ENCODE results near the gene CNRIP1.
"Not testable (repeated sequence)": the region's sequence is repeated elsewhere in the genome, so short reads cannot be mapped to it uniquely, and the experiment has no call there.

Gene CNRIP1

GRCh38 chr2:68319398-68320117 lies at the start of gene CNRIP1:
CNRIP1 (minus strand) TSS chr2:68319949; CDS start chr2:68319400, 549 bp downstream.
- DNase-seq (ENCODE audit: low read depth in 2 of 2) = no peak

GRCh38 chr2:68369337-68369734 lies 49.6 kb upstream of the CNRIP1 start:
- DNase-seq (ENCODE audit: low read depth in 2 of 2) = no peak

GRCh38 chr2:68368654-68369336 lies 49.0 kb upstream of the CNRIP1 start:
- DNase-seq (ENCODE audit: low read depth in 2 of 2) = no peak

- DNase-seq (ENCODE audit: low read depth in 2 of 2) = no peak
Observed at GRCh38 chr2:68367953-68368653, 48.4 kb upstream of the CNRIP1 start.

- DNase-seq (ENCODE audit: low read depth in 2 of 2) = no peak
Observed at GRCh38 chr2:68366083-68366560, 46.4 kb upstream of the CNRIP1 start.

- no peak for DNase-seq (ENCODE audit: low read depth in 2 of 2)
Observed at GRCh38 chr2:68365087-68365486, 45.3 kb upstream of the CNRIP1 start, which contains the start of gene PLEK. PLEK (plus strand) TSS chr2:68365282; CDS start chr2:68365352, 70 bp downstream.

GRCh38 chr2:68363721-68364120 lies 44.0 kb upstream of the CNRIP1 start:
- no peak for DNase-seq (ENCODE audit: low read depth in 2 of 2)

- no peak for DNase-seq (ENCODE audit: low read depth in 2 of 2)
Observed at GRCh38 chr2:68362749-68363148, 43.0 kb upstream of the CNRIP1 start.

- DNase-seq (ENCODE audit: low read depth in 2 of 2) = peak; percentile 77 to 78
Observed at GRCh38 chr2:68362069-68362468, 42.3 kb upstream of the CNRIP1 start.

GRCh38 chr2:68359889-68360288 lies 40.1 kb upstream of the CNRIP1 start:
- no peak for DNase-seq (ENCODE audit: low read depth in 2 of 2)

- DNase-seq (ENCODE audit: low read depth in 2 of 2) = no peak
Observed at GRCh38 chr2:68357605-68358337, 38.0 kb upstream of the CNRIP1 start.

- DNase-seq (ENCODE audit: low read depth in 2 of 2) = no peak
Observed at GRCh38 chr2:68356599-68357239, 37.0 kb upstream of the CNRIP1 start.

- no peak for DNase-seq (ENCODE audit: low read depth in 2 of 2)
Observed at GRCh38 chr2:68352651-68353391, 33.1 kb upstream of the CNRIP1 start.

- no peak for DNase-seq (ENCODE audit: low read depth in 2 of 2)
Observed at GRCh38 chr2:68351997-68352396, 32.2 kb upstream of the CNRIP1 start.

- DNase-seq (ENCODE audit: low read depth in 2 of 2) = not testable (repeated sequence)
Observed at GRCh38 chr2:68349091-68349490, 29.3 kb upstream of the CNRIP1 start.

- DNase-seq (ENCODE audit: low read depth in 2 of 2) = no peak
Observed at GRCh38 chr2:68345129-68345875, 25.6 kb upstream of the CNRIP1 start.

GRCh38 chr2:68344031-68344430 lies 24.3 kb upstream of the CNRIP1 start:
- no peak for DNase-seq (ENCODE audit: low read depth in 2 of 2)

- DNase-seq (ENCODE audit: low read depth in 2 of 2) = no peak
Observed at GRCh38 chr2:68342470-68342869, 22.7 kb upstream of the CNRIP1 start.

GRCh38 chr2:68341583-68341982 lies 21.8 kb upstream of the CNRIP1 start:
- DNase-seq (ENCODE audit: low read depth in 2 of 2) = no peak

GRCh38 chr2:68341062-68341329 lies 21.2 kb upstream of the CNRIP1 start:
- DNase-seq (ENCODE audit: low read depth in 2 of 2) = no peak
